Spleen (tissue), 11 donors: ENCODE measurements around the gene FAM185A. TPM values are rescaled to one million over a fixed set of nuclear protein-coding genes. Genes with fewer than 3 reads are reported as not detected.
"Not testable (repeated sequence)": the region's sequence is repeated elsewhere in the genome, so short reads cannot be mapped to it uniquely, and the experiment has no call there.

ENCODE experiments used
- DNase-seq: peaks from one replicate; pipeline ENCODE4 v3.0.0-alpha.2; 2020
- H3K27ac ChIP-seq, 8 donors: fragments of 200-600 bp; sonication (generic) in 7 of 8; 1 replicate in 4 of 8; 2 replicates in 4 of 8; pipeline versions ENCODE4 v1.5.0 to v1.8.0; 2016 to 2021; ENCODE audit warnings: inconsistent platforms in 4 of 8, mild to moderate bottlenecking in 4 of 8, moderate library complexity in 1 of 8
- H3K27me3 ChIP-seq, 7 donors: fragments of 200-600 bp; sonication (generic) in 6 of 7; replicated peaks in 1 of 7; 1 replicate in 4 of 7; 2 replicates in 3 of 7; pipeline versions ENCODE4 v1.5.0 to v1.8.0; 2016 to 2021; ENCODE audit warnings: inconsistent platforms in 3 of 7, mild to moderate bottlenecking in 1 of 7
- H3K36me3 ChIP-seq, 6 donors: fragments of 200-600 bp; sonication (generic) in 5 of 6; 1 replicate in 4 of 6; 2 replicates in 2 of 6; pipeline versions ENCODE4 v1.5.0 to v1.8.0; 2016 to 2021; ENCODE audit warnings: inconsistent platforms in 2 of 6
- H3K4me1 ChIP-seq, 6 donors: fragments of 200-600 bp; sonication (generic) in 5 of 6; 1 replicate in 3 of 6; 2 replicates in 3 of 6; pipeline versions ENCODE4 v1.5.0 to v1.8.0; 2016 to 2021; ENCODE audit warnings: inconsistent platforms in 3 of 6
- H3K4me3 ChIP-seq, 8 donors: fragments of 200-600 bp; sonication (generic) in 7 of 8; 1 replicate in 4 of 8; 2 replicates in 4 of 8; pipeline versions ENCODE4 v1.5.0 to v1.8.0; 2016 to 2021; ENCODE audit warnings: inconsistent platforms in 4 of 8, mild to moderate bottlenecking in 4 of 8, moderate library complexity in 2 of 8
- H3K9me3 ChIP-seq, 8 donors: fragments of 200-600 bp; sonication (generic) in 7 of 8; 1 replicate in 4 of 8; 2 replicates in 4 of 8; pipeline versions ENCODE4 v1.5.0 to v1.8.0; 2016 to 2021; ENCODE audit warnings: inconsistent platforms in 4 of 8
- CTCF ChIP-seq, 11 experiments: fragments of 200-600 bp in 7 of 11; fragments of 450-650 bp in 4 of 11; sonication (generic) in 4 of 11; IDR thresholded peaks in 8 of 11; conservative IDR thresholded peaks in 3 of 11; 1 replicate in 7 of 11; 2 replicates in 4 of 11; pipeline versions ENCODE4 v1.4.0 to v1.8.0; 2016 to 2021; ENCODE audit warnings: antibody characterized with exemption in 11 of 11, inconsistent platforms in 4 of 11, mild to moderate bottlenecking in 1 of 11
- WGBS, 5 donors: extraction: QIAGEN DNeasy Blood & Tissue Kit in 3 of 5; methylation state at CpG; one replicate each; pipeline versions ENCODE4 v1.1.5 to v1.1.7; 2013 to 2018; 5-methylcytosine and 5-hydroxymethylcytosine counted together
- intact Hi-C: fragments of 100-400 bp; cut with DNase I; formaldehyde crosslinking; loops from one replicate; pipeline ENCODE4 v1.15.0; 2023; ENCODE audit warnings: low total_unique reads
- polyA plus RNA-seq, 3 donors: library from polyadenylated mRNA; stranded (reverse); fragments of 200-250 nt; gene quantifications; one replicate each; pipeline ENCODE4 v1.2.1, GENCODE V29; 2013
- total RNA-seq, 7 donors: library from RNA; depleted of rRNA in 3 of 7; stranded (reverse); fragments of >200 nt in 3 of 7; fragmentation: NEBNext Ultra II Directional in 4 of 7; extraction: Animal tissue kit (Norgen Biotek cat#: 25700) in 4 of 7; gene quantifications; one replicate each; pipeline versions ENCODE4 v1.1.0 to v1.2.1, GENCODE V29; 2016 to 2021
- donor health status: healthy with polysubstance abuse.
- donor health status: DM: no; HTN: no; CAD: no; lungs with moderate emphysema.
- donor health status: DM: no; HTN: no; CAD: no.
- donor health status: Bipolar disorder and iron deficiency.
- donor health status: healthy.
- donor health status: DM: no; HTN: no; CAD: no.
- donor health status: DM: yes; HTN: yes; CAD: no.

Gene FAM185A
- total and polyA plus RNA-seq, 10 donors: 3.1 to 22.4 (median 10.6) TPM

DNA sequence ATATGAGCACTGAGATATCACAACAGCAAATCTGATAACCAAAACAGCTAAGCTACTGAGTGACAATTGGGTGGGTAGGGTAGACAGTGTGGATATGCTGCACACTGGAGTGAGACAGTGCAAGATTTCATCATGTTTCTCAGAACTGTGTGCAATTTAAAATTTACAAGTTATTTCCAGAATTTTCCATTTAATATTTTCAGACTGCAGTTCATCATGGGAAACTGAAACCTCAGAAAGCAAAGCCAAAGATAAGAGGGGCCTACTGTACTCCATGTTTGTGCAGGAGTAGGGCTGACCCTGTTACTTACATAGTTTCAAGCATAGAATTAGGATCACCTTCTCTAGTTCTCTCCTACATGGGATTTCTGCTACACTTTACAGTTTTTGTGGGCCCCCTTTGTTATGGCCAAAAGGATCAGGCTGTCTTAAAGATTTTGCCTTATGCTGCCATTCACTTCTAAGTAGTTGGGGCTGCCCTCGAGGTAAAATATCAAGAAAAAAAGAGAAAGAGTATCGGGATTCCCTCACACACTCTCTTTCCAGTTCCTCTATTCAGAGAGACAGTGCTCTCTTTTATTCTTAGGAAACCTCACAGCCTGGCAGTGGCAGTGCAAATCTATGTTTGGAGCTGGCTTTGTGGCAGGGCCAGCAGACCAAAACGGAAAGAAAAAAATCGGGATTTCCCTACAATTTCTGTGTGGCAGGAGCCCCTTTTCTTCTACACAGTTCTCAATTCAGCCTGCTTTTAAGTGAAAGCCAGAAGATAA, 6.6 kb upstream of the FAM185A start:
- WGBS, 5 donors: 16 to 33% (median 27%) methylated on average over 2 of the region's 4 CpGs
- not testable (repeated sequence) for H3K27me3 ChIP-seq

DNA sequence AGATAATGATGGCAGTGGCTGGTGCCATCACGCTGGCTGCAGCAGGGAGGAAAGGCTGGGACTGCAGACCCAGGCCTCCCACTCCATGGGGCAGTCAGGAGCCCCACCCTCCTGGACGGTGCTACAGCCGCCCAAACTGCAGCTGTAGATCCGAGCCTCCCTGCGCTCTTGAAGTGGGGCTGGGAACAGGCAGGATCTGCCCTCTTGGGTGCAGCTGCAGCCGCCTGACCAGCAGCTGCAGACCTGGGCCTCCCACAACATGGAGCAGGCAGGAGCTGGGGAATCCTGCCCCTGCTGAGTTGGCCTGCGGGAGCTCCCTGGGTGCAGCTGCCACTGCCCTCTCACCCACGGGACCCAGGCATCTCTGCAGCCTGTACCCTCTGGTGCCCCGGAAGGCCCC, 4.9 kb upstream of the FAM185A start:
- H3K27ac ChIP-seq, H3K36me3 ChIP-seq, H3K4me3 ChIP-seq, H3K4me1 ChIP-seq, DNase-seq, intact Hi-C loops, H3K27me3 ChIP-seq, H3K9me3 ChIP-seq: not testable (repeated sequence)
- WGBS, 5 donors: 74 to 89% (median 85%) methylated on average over 2 to 9 of the region's 9 CpGs

More for the DNA sequence above, 6.6 kb upstream of the FAM185A start:
- H3K4me3 ChIP-seq, H3K4me1 ChIP-seq, H3K9me3 ChIP-seq, DNase-seq, H3K36me3 ChIP-seq, intact Hi-C loops: not testable (repeated sequence)
- H3K27ac ChIP-seq: peak overlapping the region in 1 of 8 donors; percentile 40

GRCh38 chr7:102745494-102746288, 3.1 kb upstream of the FAM185A start:
- H3K4me3 ChIP-seq, H3K27me3 ChIP-seq, H3K36me3 ChIP-seq, DNase-seq, intact Hi-C loops, H3K9me3 ChIP-seq, H3K27ac ChIP-seq: not testable (repeated sequence)
- H3K4me1 ChIP-seq: peaks cover 7 to 19% (median 16%) of the 10 kb centered on the region in 6 donors
- WGBS, 5 donors: 57 to 72% (median 65%) methylated on average over 4 of the region's 4 CpGs

DNA sequence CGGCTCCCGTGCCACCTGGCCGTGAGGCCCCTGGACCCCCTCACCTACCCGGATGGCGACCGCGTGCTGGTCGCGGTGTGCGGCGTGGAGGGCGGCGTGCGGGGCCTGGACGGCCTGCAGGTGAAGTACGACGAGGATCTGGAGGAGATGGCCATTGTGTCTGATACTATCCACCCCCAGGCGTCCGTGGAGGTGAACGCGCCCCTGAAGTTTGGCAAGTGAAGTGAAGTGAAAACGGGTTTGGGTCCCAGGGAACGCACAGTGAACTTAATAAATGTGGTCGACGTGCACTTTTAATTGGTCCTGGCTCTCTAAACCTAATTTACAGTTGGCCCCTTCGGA, 617 bp downstream of the FAM185A start:
- Histone ChIP-seq H3K4me1 (peaks cover 7 to 23% (median 18%) of the 10 kb centered on the region in 6 donors), H3K4me3 (peak overlapping the region; percentile 54 to 81 (median 64)), H3K27ac (peak overlapping the region in 5 of 8 donors; percentile 63 to 83 (median 80))
- H3K27me3 ChIP-seq, intact Hi-C loops, H3K9me3 ChIP-seq, H3K36me3 ChIP-seq, DNase-seq: not testable (repeated sequence)
- 9 to 30% (median 18%) methylated on average over 5 to 15 of the region's 26 CpGs for WGBS, 5 donors

DNA sequence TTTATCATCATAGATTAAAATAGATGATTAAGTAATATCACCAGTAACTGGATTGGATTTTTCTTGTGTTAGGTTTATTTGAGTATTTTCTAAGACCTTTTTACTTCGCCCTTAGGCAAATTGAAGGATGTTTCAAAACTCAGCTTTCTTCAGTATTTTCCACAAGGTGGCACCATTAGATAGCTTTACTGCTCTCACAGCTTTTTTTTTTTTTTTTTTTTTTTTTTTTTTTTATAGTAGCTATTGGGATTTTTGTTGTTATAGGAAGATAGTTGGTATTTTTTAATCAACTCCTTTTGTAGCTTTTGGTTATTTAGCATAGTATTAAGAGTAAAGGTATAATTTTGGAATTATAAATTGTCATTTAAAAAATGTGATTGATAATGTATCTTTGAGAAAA, 9.4 kb downstream of the FAM185A start:
- H3K4me3 ChIP-seq, intact Hi-C loops, H3K27me3 ChIP-seq, H3K27ac ChIP-seq, H3K4me1 ChIP-seq, DNase-seq, H3K9me3 ChIP-seq: not testable (repeated sequence)
- peaks cover 0 to 20% (median 0%) of the 10 kb centered on the region in 6 donors for H3K36me3 ChIP-seq
- peak in 4 of 11 experiments; percentile 17 to 37 (median 23) for TF ChIP-seq CTCF (IDR thresholded peaks at IDR 0.05 in 8 of 11, conservative IDR thresholded peaks at IDR 0.05 in 3 of 11)
- WGBS, 5 donors: 50 to 83% (median 63%) methylated on average over 1 of the region's 1 CpG; no CpG with 5 or more reads in 1 of the 5 donors

DNA sequence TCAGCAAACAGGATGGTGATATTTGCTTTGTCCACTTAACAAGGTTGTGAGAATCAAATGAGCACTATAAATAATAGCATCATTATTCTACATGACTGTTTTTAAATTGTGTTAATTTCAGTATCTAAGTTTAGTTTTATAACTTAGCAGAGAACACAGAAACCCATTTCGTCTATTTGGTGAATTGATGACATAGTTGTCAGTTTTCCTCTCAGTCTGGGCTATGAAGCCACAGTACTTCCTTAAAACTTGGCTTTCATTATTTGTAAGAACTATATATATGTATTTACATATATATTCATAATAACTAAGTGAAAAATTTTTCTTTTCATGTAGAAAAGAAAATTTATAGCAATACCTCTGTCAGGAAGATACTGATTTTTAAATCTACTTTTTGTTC, 11.1 kb downstream of the FAM185A start:
- H3K36me3 ChIP-seq: peaks cover 0 to 18% (median 0%) of the 10 kb centered on the region in 6 donors
- WGBS, 5 donors: 33 to 81% (median 59%) methylated on average over 1 of the region's 1 CpG

DNA sequence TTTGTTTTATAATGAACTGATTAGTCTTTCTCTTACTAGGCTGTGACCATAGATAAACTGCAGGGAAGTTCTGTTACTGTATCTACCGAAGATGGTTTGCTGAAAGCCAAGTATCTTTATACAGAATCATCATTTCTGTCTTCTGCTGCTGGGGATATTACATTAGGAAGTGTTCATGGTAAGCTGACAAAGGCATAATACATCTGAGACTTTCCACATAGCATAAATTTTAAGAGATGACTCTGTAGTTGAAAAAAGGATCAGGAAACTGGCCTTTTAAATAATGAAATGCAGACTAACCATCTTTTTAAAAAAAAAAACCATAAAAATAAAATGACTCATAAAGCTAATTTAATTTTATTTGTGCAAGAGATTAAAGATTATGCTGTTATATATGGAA, 12.4 kb downstream of the FAM185A start:
- peaks cover 0 to 15% (median 0%) of the 10 kb centered on the region in 6 donors for H3K36me3 ChIP-seq
- H3K27me3 ChIP-seq, H3K27ac ChIP-seq, H3K9me3 ChIP-seq, H3K4me3 ChIP-seq, DNase-seq, H3K4me1 ChIP-seq, intact Hi-C loops: not testable (repeated sequence)
- 79 to 92% (median 89%) methylated on average over 1 of the region's 1 CpG for WGBS, 5 donors

More for the DNA sequence above, 11.1 kb downstream of the FAM185A start:
- H3K9me3 ChIP-seq, intact Hi-C loops, H3K4me3 ChIP-seq, DNase-seq, H3K4me1 ChIP-seq, H3K27ac ChIP-seq, H3K27me3 ChIP-seq: not testable (repeated sequence)

GRCh38 chr7:102763295-102763905, 14.6 kb downstream of the FAM185A start:
- H3K27me3 ChIP-seq, intact Hi-C loops, H3K27ac ChIP-seq, H3K4me3 ChIP-seq, DNase-seq, H3K4me1 ChIP-seq, H3K9me3 ChIP-seq: not testable (repeated sequence)
- 73 to 86% (median 80%) methylated on average over 5 to 6 of the region's 6 CpGs for WGBS, 5 donors
- H3K36me3 ChIP-seq: peaks cover 0 to 15% (median 0%) of the 10 kb centered on the region in 6 donors

DNA sequence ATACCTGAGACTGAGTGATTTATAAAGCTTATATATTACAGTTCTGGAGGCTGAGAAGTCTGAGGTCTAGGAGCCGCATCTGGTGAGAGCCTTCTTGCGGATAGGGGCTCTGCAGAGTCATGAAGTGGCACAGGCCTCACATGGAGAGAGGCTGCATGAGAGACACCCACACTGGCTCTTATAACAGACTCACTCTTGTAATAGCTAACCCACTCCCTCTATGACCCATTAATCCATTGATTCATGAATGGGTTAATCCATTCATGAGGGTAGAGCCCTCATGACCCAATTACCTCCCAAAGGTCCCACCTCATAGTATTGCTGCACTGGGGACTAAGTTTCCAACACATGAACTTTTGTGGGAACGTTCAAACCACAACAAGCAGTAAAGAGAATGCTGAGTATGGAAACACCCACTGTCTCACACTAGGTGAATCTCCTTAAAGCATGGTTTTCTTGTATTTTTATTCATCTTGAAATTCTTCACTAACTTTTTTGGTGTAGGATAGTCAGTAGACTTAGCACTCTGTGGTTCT, 20.9 kb downstream of the FAM185A start:
- H3K9me3 ChIP-seq, H3K36me3 ChIP-seq, intact Hi-C loops, H3K4me3 ChIP-seq, H3K4me1 ChIP-seq, DNase-seq, H3K27me3 ChIP-seq, H3K27ac ChIP-seq: not testable (repeated sequence)
- WGBS, 5 donors: 52 to 87% (median 75%) methylated on average over 1 to 3 of the region's 3 CpGs
